Astrocyte of the spinal cord (primary cell): ENCODE measurements around the gene MCIDAS.

Experiments used
- DNase-seq: peaks from one replicate; pipeline ENCODE4 v3.0.0; 2011; ENCODE audit warnings: low read depth, low spot score
- H3K4me3 ChIP-seq: 2 replicates; pipeline ENCODE4 v1.5.1; 2011; ENCODE audit warnings: low read depth, mild to moderate bottlenecking, low read length, moderate library complexity
- in situ Hi-C: cut with HindIII; loops from 2 replicates; pipeline ENCODE4 v1.10.0; 2017; ENCODE audit warnings: low sequenced_read_pairs
- TF ChIP-seq, protein P1 (sequence below): IDR thresholded peaks from 2 replicates; pipeline ENCODE4 v1.5.1; 2012; ENCODE audit warnings: low read depth, mild to moderate bottlenecking, low read length, inconsistent platforms

MCIDAS gene

GRCh38 chr5:55222092-55222984 lies 4.8 kb downstream of the MCIDAS start:
- DNase-seq, result no peak
- no peak overlapping the region for H3K4me3 ChIP-seq
- in situ Hi-C loops, result no loop called here
- TF ChIP-seq, protein P1, sequence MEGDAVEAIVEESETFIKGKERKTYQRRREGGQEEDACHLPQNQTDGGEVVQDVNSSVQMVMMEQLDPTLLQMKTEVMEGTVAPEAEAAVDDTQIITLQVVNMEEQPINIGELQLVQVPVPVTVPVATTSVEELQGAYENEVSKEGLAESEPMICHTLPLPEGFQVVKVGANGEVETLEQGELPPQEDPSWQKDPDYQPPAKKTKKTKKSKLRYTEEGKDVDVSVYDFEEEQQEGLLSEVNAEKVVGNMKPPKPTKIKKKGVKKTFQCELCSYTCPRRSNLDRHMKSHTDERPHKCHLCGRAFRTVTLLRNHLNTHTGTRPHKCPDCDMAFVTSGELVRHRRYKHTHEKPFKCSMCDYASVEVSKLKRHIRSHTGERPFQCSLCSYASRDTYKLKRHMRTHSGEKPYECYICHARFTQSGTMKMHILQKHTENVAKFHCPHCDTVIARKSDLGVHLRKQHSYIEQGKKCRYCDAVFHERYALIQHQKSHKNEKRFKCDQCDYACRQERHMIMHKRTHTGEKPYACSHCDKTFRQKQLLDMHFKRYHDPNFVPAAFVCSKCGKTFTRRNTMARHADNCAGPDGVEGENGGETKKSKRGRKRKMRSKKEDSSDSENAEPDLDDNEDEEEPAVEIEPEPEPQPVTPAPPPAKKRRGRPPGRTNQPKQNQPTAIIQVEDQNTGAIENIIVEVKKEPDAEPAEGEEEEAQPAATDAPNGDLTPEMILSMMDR, result no peak

DNA sequence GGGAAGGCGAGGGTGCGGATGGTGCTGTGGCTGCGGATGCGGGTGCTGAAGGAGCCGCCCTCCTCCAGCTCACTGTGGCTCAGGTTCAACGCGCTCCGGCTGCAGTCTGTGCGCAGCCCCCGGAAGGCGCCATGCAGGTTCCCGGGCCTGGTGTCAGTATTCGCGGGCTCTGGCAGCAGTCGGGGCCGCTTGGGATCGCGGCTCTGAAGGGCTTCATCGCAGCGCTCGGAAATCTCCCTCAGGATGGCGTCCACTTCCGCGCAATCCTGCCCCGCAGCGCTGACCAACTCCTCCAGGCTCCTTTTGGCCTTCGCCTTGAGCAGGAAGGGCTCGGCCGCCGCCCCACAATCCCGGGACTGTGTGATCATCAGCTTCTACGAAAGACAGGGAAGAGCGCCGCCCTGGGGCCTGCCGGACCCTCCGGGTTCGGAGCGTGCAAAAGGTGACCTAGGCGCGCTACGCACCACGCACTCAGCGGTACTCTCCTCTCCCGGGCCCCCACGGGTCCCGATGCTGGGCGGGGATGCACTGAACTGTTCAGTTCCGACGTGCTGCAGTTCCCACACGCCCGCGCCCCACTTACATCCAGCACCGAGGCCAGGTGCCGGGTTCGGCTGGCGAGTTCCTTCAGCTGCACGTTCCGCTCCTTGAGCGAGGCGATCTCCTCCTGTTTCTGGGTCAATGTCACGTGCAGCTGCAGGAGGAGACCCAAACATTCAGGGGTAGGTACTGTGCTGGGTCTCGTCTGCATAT lies 6.5 kb downstream of the MCIDAS start:
- TF ChIP-seq, protein P1, result no peak
- peak overlapping the region; percentile 27 for H3K4me3 ChIP-seq
- DNase-seq, result no peak
- in situ Hi-C loops, result no loop called here

DNA sequence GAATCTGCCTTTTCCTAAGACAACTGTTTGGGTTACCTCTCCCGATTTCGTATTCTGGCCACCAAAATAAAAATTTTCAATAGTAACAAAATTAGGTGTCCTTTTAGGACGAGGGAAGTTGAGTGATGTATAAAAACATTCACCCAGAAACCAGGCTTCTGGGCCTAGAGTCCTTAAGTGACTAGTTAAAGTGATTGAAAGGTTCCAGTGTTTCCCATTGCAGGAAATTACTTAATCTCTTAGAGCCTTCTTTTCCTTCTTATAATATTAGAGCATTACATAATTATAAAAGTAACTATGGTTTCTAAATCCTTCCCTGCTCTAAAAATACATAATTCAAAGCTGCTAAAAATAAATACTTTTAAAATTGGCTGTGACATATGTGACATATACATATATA lies 7.3 kb downstream of the MCIDAS start:
- TF ChIP-seq, protein P1, result no peak
- in situ Hi-C loops, result no loop called here
- DNase-seq, result no peak
- no peak overlapping the region for H3K4me3 ChIP-seq

DNA sequence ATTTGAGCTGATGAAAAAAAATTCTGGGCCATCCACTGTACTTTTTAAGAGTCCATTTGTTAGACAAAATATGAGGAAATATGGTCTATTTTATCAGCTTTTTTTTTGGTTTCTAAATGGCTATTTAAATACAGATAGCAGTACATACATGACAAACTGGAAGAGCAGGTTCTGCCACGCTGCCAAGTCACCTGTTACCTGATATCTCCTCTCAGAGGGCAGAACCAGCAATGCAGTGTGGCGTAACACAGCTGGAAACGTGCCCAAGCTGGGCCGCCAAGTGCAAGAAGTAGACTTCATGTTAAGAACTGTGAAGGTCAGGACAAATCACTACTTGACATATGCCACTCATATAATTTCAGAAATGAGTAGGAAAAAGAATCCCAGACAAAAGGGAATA lies 8.1 kb downstream of the MCIDAS start:
- TF ChIP-seq, protein P1, result no peak
- DNase-seq, result no peak

GRCh38 chr5:55211184-55211874 lies 15.8 kb downstream of the MCIDAS start:
- in situ Hi-C loops, result no loop called here
- no peak for DNase-seq
- no peak overlapping the region for H3K4me3 ChIP-seq
- TF ChIP-seq, protein P1, result no peak

More for the DNA sequence above, 8.1 kb downstream of the MCIDAS start:
- in situ Hi-C loops, result no loop called here
- no peak overlapping the region for H3K4me3 ChIP-seq

- no peak for DNase-seq
- TF ChIP-seq, protein P1, result no peak
- no peak overlapping the region for H3K4me3 ChIP-seq
- in situ Hi-C loops, result no loop called here
Observed at GRCh38 chr5:55205001-55205400, 22.1 kb downstream of the MCIDAS start.
